CD14-positive monocyte (primary cell): ENCODE results near the gene VTI1A. TPM values are rescaled to one million over a fixed set of nuclear protein-coding genes. Genes with fewer than 3 reads are reported as not detected.

ENCODE experiments used
- DNase-seq, 3 donors: peaks; one replicate each; pipeline ENCODE4 v3.0.0-alpha.2; 2011 to 2022
- H2AFZ ChIP-seq: 2 replicates; pipeline ENCODE4 v1.6.0; 2012; ENCODE audit warnings: mild to moderate bottlenecking, low read depth, low read length, inconsistent platforms; ENCODE audit not compliant: insufficient read depth, poor library complexity, severe bottlenecking
- H3K27ac ChIP-seq, 2 donors: 1 replicate in 1 of 2; 2 replicates in 1 of 2; pipeline ENCODE4 v1.5.1; 2012 to 2013; ENCODE audit warnings: low read length in 2 of 2, control low read depth in 1 of 2, inconsistent platforms in 1 of 2, low read depth in 1 of 2, mild to moderate bottlenecking in 1 of 2
- H3K27me3 ChIP-seq, 2 donors: one replicate each; pipeline versions ENCODE4 v1.6.0 to v1.6.1; 2011 to 2013; ENCODE audit warnings: low read length in 2 of 2; ENCODE audit not compliant: control insufficient read depth in 2 of 2, insufficient read depth in 2 of 2
- H3K36me3 ChIP-seq, 2 donors: replicated peaks in 1 of 2; 1 replicate in 1 of 2; 2 replicates in 1 of 2; pipeline versions ENCODE4 v1.5.1 to v1.6.1; 2012 to 2013; ENCODE audit warnings: low read length in 2 of 2, control low read depth in 1 of 2, inconsistent platforms in 1 of 2, mild to moderate bottlenecking in 1 of 2; ENCODE audit not compliant: insufficient read depth in 2 of 2, control insufficient read depth in 1 of 2
- H3K4me1 ChIP-seq, 2 donors: 1 replicate in 1 of 2; 2 replicates in 1 of 2; pipeline versions ENCODE4 v1.5.1 to v1.6.1; 2012 to 2013; ENCODE audit warnings: low read length in 2 of 2, control low read depth in 1 of 2, inconsistent platforms in 1 of 2, mild to moderate bottlenecking in 1 of 2, moderate library complexity in 1 of 2; ENCODE audit not compliant: insufficient read depth in 2 of 2, control insufficient read depth in 1 of 2
- H3K4me2 ChIP-seq: replicated peaks from 2 replicates; pipeline ENCODE3; 2012; ENCODE audit warnings: low read length, moderate library complexity, mild to moderate bottlenecking; ENCODE audit not compliant: poor library complexity, severe bottlenecking; ENCODE audit errors: extremely low read depth
- H3K4me3 ChIP-seq, 3 experiments: fragments of 200-600 bp in 1 of 3; sonication (generic) in 1 of 3; replicated peaks in 1 of 3; 1 replicate in 2 of 3; 2 replicates in 1 of 3; pipeline ENCODE4 v1.5.1; 2011 to 2013; ENCODE audit warnings: low read length in 3 of 3, mild to moderate bottlenecking in 3 of 3, control low read depth in 2 of 3, low read depth in 2 of 3, inconsistent platforms in 1 of 3, moderate library complexity in 1 of 3
- H3K79me2 ChIP-seq: 2 replicates; pipeline ENCODE4 v1.6.0; 2012; ENCODE audit warnings: mild to moderate bottlenecking, control low read depth, inconsistent platforms, low read length, moderate library complexity; ENCODE audit not compliant: insufficient read depth
- H3K9ac ChIP-seq: 2 replicates; pipeline ENCODE4 v1.6.0; 2017; ENCODE audit warnings: low read length, mild to moderate bottlenecking; ENCODE audit not compliant: insufficient read depth, poor library complexity, severe bottlenecking
- H3K9me3 ChIP-seq, 2 donors: replicated peaks in 1 of 2; 1 replicate in 1 of 2; 2 replicates in 1 of 2; pipeline versions ENCODE4 v1.5.1 to v1.6.1; 2012 to 2013; ENCODE audit warnings: low read length in 2 of 2, control low read depth in 1 of 2; ENCODE audit not compliant: control insufficient read depth in 1 of 2, insufficient read depth in 1 of 2
- H4K20me1 ChIP-seq: 2 replicates; pipeline ENCODE4 v1.6.0; 2012; ENCODE audit warnings: mild to moderate bottlenecking, low read length, control low read depth, moderate library complexity; ENCODE audit not compliant: insufficient read depth
- H3K27ac Mint-ChIP-seq, 7 donors: one replicate each; pipeline ENCODE4 v1.8.0; 2020; ENCODE audit warnings: mild to moderate bottlenecking in 7 of 7, mixed read lengths in 7 of 7, moderate library complexity in 6 of 7, inconsistent platforms in 2 of 7
- H3K27me3 Mint-ChIP-seq, 3 donors: one replicate each; pipeline ENCODE4 v1.8.0; 2021 to 2022; ENCODE audit warnings: low read depth in 3 of 3, mild to moderate bottlenecking in 3 of 3, mixed read lengths in 3 of 3, moderate library complexity in 3 of 3, inconsistent platforms in 1 of 3
- H3K36me3 Mint-ChIP-seq, 2 donors: one replicate each; pipeline ENCODE4 v1.8.0; 2020; ENCODE audit warnings: mixed read lengths in 2 of 2, inconsistent platforms in 1 of 2, mild to moderate bottlenecking in 1 of 2
- H3K4me1 Mint-ChIP-seq: one replicate; pipeline ENCODE4 v1.8.0; 2020; ENCODE audit warnings: mild to moderate bottlenecking, mixed read lengths
- H3K4me3 Mint-ChIP-seq, 2 donors: one replicate each; pipeline ENCODE4 v1.8.0; 2020; ENCODE audit warnings: mild to moderate bottlenecking in 2 of 2, mixed read lengths in 2 of 2, moderate library complexity in 1 of 2
- H3K9me3 Mint-ChIP-seq, 7 donors: one replicate each; pipeline ENCODE4 v1.8.0; 2020 to 2022; ENCODE audit warnings: mixed read lengths in 7 of 7, mild to moderate bottlenecking in 6 of 7, moderate library complexity in 6 of 7, inconsistent platforms in 2 of 7
- CTCF ChIP-seq: fragments of 200-600 bp; IDR thresholded peaks from one replicate; pipeline ENCODE4 v1.8.0; 2022; ENCODE audit warnings: antibody characterized with exemption, mild to moderate bottlenecking
- WGBS: methylation state at CpG from one replicate; pipeline ENCODE4 v1.1.5; 2013; ENCODE audit warnings: missing lambda C conversion rate; ENCODE audit not compliant: insufficient coverage; 5-methylcytosine and 5-hydroxymethylcytosine counted together
- intact Hi-C, 2 donors: fragments of 100-400 bp; cut with micrococcal nuclease; formaldehyde crosslinking; loops; one replicate each; pipeline versions ENCODE4 v1.15.0 to v1.15.1; 2023
- polyA plus RNA-seq, 3 donors: library from polyadenylated mRNA; depleted of rRNA in 1 of 3; unstranded in 2 of 3; stranded (reverse) in 1 of 3; fragments of 300-500 nt in 2 of 3; fragments of >200 nt in 1 of 3; fragmentation: Illumina TruSeq in 2 of 3; gene quantifications; 1 replicate in 2 of 3; 2 replicates in 1 of 3; pipeline ENCODE4 v1.2.3, GENCODE V29; 2012 to 2021

The VTI1A gene
- polyA plus RNA-seq, 3 donors: 23.6 to 25.4 (median 24.1) TPM

DNA sequence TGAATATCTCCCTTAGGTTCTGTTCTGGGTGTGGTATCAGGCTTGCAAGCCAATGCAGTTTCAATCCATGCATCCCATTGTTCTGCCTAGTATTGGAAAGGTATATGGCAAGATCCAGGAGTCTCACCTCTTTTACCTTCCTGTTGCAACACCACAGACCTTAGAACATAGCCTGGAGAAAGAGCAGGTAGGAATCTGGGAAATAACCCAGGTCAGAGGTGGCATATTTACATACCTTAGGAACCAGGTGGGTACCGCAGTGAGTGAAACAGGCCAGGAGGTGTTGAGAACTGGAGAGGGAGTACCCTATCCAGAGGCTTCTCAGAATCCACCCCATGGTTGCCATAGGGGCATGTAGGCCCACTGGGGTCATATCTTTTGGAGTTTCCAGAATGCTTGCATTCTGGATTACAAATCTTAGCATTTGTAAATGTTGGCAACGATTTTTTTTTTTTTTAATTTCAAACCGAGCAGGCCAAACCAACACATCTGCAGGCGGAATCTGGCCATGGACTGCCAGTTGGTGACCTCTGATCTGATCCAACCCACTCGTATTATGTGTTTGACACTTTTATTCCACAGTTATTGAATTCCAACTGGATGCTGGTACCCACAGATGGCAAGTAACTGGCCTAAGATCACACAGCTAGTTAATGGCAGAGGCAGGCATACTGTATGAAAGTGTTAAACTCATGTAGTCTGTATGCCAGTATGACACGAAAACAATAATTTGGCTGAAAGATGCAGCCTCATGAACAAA is 322.8 kb downstream of the VTI1A start:
- Mint-ChIP-seq H3K4me3 (no peak overlapping the region), H3K27ac (no peak overlapping the region), H3K4me1 (no peaks in the 10 kb centered on the region), H3K9me3 (no peaks in the 10 kb centered on the region), H3K36me3 (peaks cover 0 to 23% of the 10 kb centered on the region in 2 donors), H3K27me3 (peaks cover 0 to 1% (median 0%) of the 10 kb centered on the region in 3 donors)
- 100% methylated on average over 4 of the region's 6 CpGs for WGBS
- no peak overlapping the region for H3K4me3 ChIP-seq
- H3K9ac ChIP-seq: no peak overlapping the region
- H2AFZ ChIP-seq: no peak overlapping the region
- no peaks in the 10 kb centered on the region for H4K20me1 ChIP-seq
- no peaks in the 10 kb centered on the region for H3K79me2 ChIP-seq
- intact Hi-C loops: no loop called here
- no peaks in the 10 kb centered on the region for H3K9me3 ChIP-seq
- no peak overlapping the region for H3K4me2 ChIP-seq
- no peaks in the 10 kb centered on the region for H3K36me3 ChIP-seq
- H3K4me1 ChIP-seq: no peaks in the 10 kb centered on the region
- no peaks in the 10 kb centered on the region for H3K27me3 ChIP-seq
- no peak for DNase-seq
- no peak overlapping the region for H3K27ac ChIP-seq
- no peak for TF ChIP-seq CTCF

DNA sequence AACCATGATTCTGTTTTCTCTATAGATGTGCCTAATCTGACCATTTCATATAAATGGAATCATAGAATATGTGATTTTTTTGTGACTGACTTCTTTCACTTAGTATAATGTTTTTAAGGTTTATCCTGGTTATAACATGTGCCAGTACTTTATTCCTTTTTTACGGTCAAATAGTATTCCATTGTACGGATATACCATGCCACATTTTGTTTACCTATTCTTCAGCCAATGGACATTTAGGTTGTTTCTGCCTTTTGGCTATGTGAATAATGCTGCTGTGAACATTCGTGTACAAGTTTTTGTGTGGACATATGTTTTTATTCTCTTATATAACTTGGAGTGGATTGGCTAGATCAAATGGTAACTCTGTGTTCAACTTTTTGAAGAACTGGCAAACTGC is 324.7 kb downstream of the VTI1A start:
- no peak for DNase-seq
- Histone ChIP-seq H3K36me3 (no peaks in the 10 kb centered on the region), H2AFZ (no peak overlapping the region), H3K79me2 (no peaks in the 10 kb centered on the region), H3K27ac (no peak overlapping the region), H4K20me1 (no peaks in the 10 kb centered on the region), H3K4me3 (no peak overlapping the region), H3K9ac (no peak overlapping the region), H3K9me3 (no peaks in the 10 kb centered on the region), H3K4me2 (no peak overlapping the region), H3K4me1 (no peaks in the 10 kb centered on the region), H3K27me3 (no peaks in the 10 kb centered on the region)
- H3K27ac Mint-ChIP-seq: no peak overlapping the region
- H3K36me3 Mint-ChIP-seq: peaks cover 0 to 28% of the 10 kb centered on the region in 2 donors
- WGBS: no CpG with 5 or more reads among the region's 3 CpGs
- H3K4me3 Mint-ChIP-seq: no peak overlapping the region
- no peak for TF ChIP-seq CTCF
- no peaks in the 10 kb centered on the region for H3K4me1 Mint-ChIP-seq
- peaks cover 0 to 1% (median 0%) of the 10 kb centered on the region in 3 donors for H3K27me3 Mint-ChIP-seq
- no peaks in the 10 kb centered on the region for H3K9me3 Mint-ChIP-seq
- intact Hi-C loops: no loop called here
